K562 (cell line): ENCODE data around the gene MOSPD3. TPM values are rescaled to one million over a fixed set of nuclear protein-coding genes. Genes with fewer than 3 reads are reported as not detected.

Experiments used
- ATAC-seq: fragments of 200-7000 bp; cut with Tn5 transposase; 3 replicates; pipeline ENCODE4 v1.9.1; 2020; ENCODE audit warnings: moderate library complexity
- BruUV-seq: library from RNA; stranded (reverse); fragments of 400-500 nt; replicated peaks from 2 replicates; lab custom pipeline; 2021; lab: Mats Ljungman, UMichigan
- CTCF ChIA-PET: fragments of 300-600 bp; formaldehyde crosslinking; extraction: SDS; loops from one replicate; lab custom pipeline; 2021; ENCODE audit warnings: low intra/inter-chr PET ratio; lab: Yijun Ruan, JAX
- POLR2A ChIA-PET: fragments of 300-600, 350-650 bp; sonication (Branson Sonifier 250); formaldehyde crosslinking; extraction: SDS; loops from one replicate; lab custom pipeline; 2021; ENCODE audit warnings: antibody characterized with exemption, inconsistent platforms; lab: Yijun Ruan, JAX
- DNase-seq, 4 experiments: peaks; one replicate each; pipeline versions ENCODE4 v3.0.0 to v3.0.0-alpha.2; 2011 to 2018; ENCODE audit warnings: low spot score in 3 of 4, mixed read lengths in 3 of 4; ENCODE audit errors: extremely low read depth in 1 of 4
- FAIRE-seq: peaks from 2 replicates; lab custom pipeline; 2011; peaks lifted over from hg19 to GRCh38; lab: Jason Lieb, UNC
- H2AFZ ChIP-seq: 2 replicates; pipeline ENCODE4 v1.6.0; 2011; ENCODE audit warnings: low read depth, low read length, control low read depth, inconsistent platforms
- H3K27ac ChIP-seq: fragments of 200-600 bp; 3 replicates; pipeline ENCODE4 v1.8.0; 2011; ENCODE audit warnings: low read depth, mild to moderate bottlenecking, control low read depth, inconsistent platforms, low read length, moderate library complexity, mixed read lengths; ENCODE audit errors: extremely low read depth
- H3K27me3 ChIP-seq, 2 experiments: fragments of 300-600 bp in 1 of 2; 2 replicates in 1 of 2; 3 replicates in 1 of 2; pipeline versions ENCODE4 v1.6.0 to v1.8.0; 2011; ENCODE audit warnings: inconsistent platforms in 2 of 2, low read length in 2 of 2, mild to moderate bottlenecking in 1 of 2, mixed read lengths in 1 of 2, moderate library complexity in 1 of 2; ENCODE audit not compliant: control insufficient read depth in 2 of 2, insufficient read depth in 2 of 2
- H3K36me3 ChIP-seq: fragments of 300-600 bp; 3 replicates; pipeline ENCODE4 v1.8.0; 2011; ENCODE audit warnings: mild to moderate bottlenecking, low read length, inconsistent platforms; ENCODE audit not compliant: control insufficient read depth, insufficient read depth
- H3K4me1 ChIP-seq, 2 experiments: fragments of 200-600 bp in 1 of 2; replicated peaks in 1 of 2; 2 replicates in 1 of 2; 3 replicates in 1 of 2; pipeline versions ENCODE4 v1.5.1 to v1.8.0; 2011; ENCODE audit warnings: inconsistent platforms in 2 of 2, low read length in 2 of 2, mild to moderate bottlenecking in 1 of 2, mixed read lengths in 1 of 2, moderate library complexity in 1 of 2; ENCODE audit not compliant: control insufficient read depth in 2 of 2, insufficient read depth in 2 of 2
- H3K4me2 ChIP-seq: 2 replicates; pipeline ENCODE4 v1.6.1; 2011; ENCODE audit warnings: low read length, control low read depth, inconsistent platforms, mixed read lengths; ENCODE audit not compliant: insufficient read depth
- H3K4me3 ChIP-seq: fragments of 200-600 bp; sonication (generic), shearing (Covaris generic); 2 replicates; pipeline ENCODE4 v1.5.1; 2016; ENCODE audit warnings: control low read depth, inconsistent platforms
- H3K79me2 ChIP-seq: fragments of 200-600 bp; 3 replicates; pipeline ENCODE4 v1.8.0; 2011; ENCODE audit warnings: low read length, inconsistent platforms; ENCODE audit not compliant: control insufficient read depth, insufficient read depth
- H3K9ac ChIP-seq, 2 experiments: 2 replicates each; pipeline versions ENCODE4 v1.6.0 to v1.6.1; 2011; ENCODE audit warnings: low read depth in 2 of 2, low read length in 2 of 2, control low read depth in 1 of 2, inconsistent platforms in 1 of 2, mild to moderate bottlenecking in 1 of 2, mixed read lengths in 1 of 2; ENCODE audit not compliant: insufficient read depth in 1 of 2
- H3K9me1 ChIP-seq: one replicate; pipeline ENCODE4 v1.6.0; 2011; ENCODE audit warnings: inconsistent platforms, mild to moderate bottlenecking, low read length, moderate library complexity; ENCODE audit not compliant: control insufficient read depth, insufficient read depth
- H3K9me3 ChIP-seq: replicated peaks from 2 replicates; pipeline ENCODE4 v1.5.1; 2011; ENCODE audit warnings: low read depth, low read length, inconsistent platforms; ENCODE audit not compliant: control insufficient read depth, insufficient read depth
- H4K20me1 ChIP-seq: replicated peaks from 2 replicates; pipeline ENCODE4 v1.6.1; 2011; ENCODE audit warnings: low read length, inconsistent platforms, mixed read lengths; ENCODE audit not compliant: control insufficient read depth, insufficient read depth
- BRD9 ChIP-seq: fragments of 450-650 bp; IDR thresholded peaks from 2 replicates; pipeline ENCODE4 v1.6.1; 2018; ENCODE audit warnings: low read depth; ENCODE audit not compliant: partially characterized antibody
- ETV5 ChIP-seq: sonication (generic); formaldehyde crosslinking; IDR thresholded peaks from 2 replicates; pipeline ENCODE4 v1.4.0; 2020; ENCODE audit warnings: low read depth, mild to moderate bottlenecking, missing genetic modification reagents
- EZH2 ChIP-seq: IDR thresholded peaks from 2 replicates; pipeline ENCODE4 v1.6.1; 2012; ENCODE audit warnings: low read depth, mild to moderate bottlenecking, inconsistent platforms, low read length, borderline replicate concordance
- KDM2B ChIP-seq: fragments of 250-450 bp; sonication (Bioruptor Pico); IDR thresholded peaks from 2 replicates; pipeline ENCODE4 v1.8.0; 2021; ENCODE audit warnings: mild to moderate bottlenecking, moderate library complexity
- MECOM ChIP-seq: fragments of 250-450 bp; sonication (Bioruptor Pico); IDR thresholded peaks from 2 replicates; pipeline ENCODE4 v1.8.0; 2022; ENCODE audit warnings: inconsistent platforms
- MEIS2 ChIP-seq: fragments of 450-650 bp; IDR thresholded peaks from 2 replicates; pipeline ENCODE4 v1.6.1; 2014; ENCODE audit warnings: mild to moderate bottlenecking; ENCODE audit not compliant: partially characterized antibody
- NFE2 ChIP-seq: IDR thresholded peaks from 2 replicates; pipeline ENCODE4 v1.6.1; 2014; ENCODE audit warnings: antibody characterized with exemption, low read depth
- NFXL1 ChIP-seq: fragments of 450-650 bp; formaldehyde crosslinking; IDR thresholded peaks from 2 replicates; pipeline ENCODE4 v1.4.0; 2021; ENCODE audit warnings: mild to moderate bottlenecking
- RBFOX2 ChIP-seq: fragments of 200-400 bp; formaldehyde crosslinking; IDR thresholded peaks from 2 replicates; pipeline ENCODE4 v1.6.1; 2017; ENCODE audit warnings: low read depth, mild to moderate bottlenecking, low read length, moderate library complexity
- SMAD4 ChIP-seq: fragments of 250-450 bp; sonication (Bioruptor Pico); conservative IDR thresholded peaks from 2 replicates; pipeline ENCODE4 v1.8.0; 2021; ENCODE audit warnings: inconsistent platforms, mild to moderate bottlenecking, moderate library complexity
- ZNF12 ChIP-seq: sonication (generic); formaldehyde crosslinking; IDR thresholded peaks from 2 replicates; pipeline ENCODE4 v1.4.0; 2020; ENCODE audit warnings: mild to moderate bottlenecking, missing genetic modification reagents
- ZNF121 ChIP-seq: sonication (generic); formaldehyde crosslinking; conservative IDR thresholded peaks from 2 replicates; pipeline ENCODE4 v1.8.0; 2022; ENCODE audit warnings: missing genetic modification reagents
- WGBS: fragments of 100-300 bp; shearing (Covaris generic); methylation state at CpG from one replicate; pipeline ENCODE4 v1.1.6; 2016; ENCODE audit warnings: low coverage, mixed read lengths; ENCODE audit not compliant: insufficient coverage; ENCODE audit errors: missing lambda C conversion rate; 5-methylcytosine and 5-hydroxymethylcytosine counted together
- in situ Hi-C: fragments of 300-500 bp; cut with MboI; formaldehyde crosslinking; loops from 4 replicates; pipeline ENCODE4 v1.15.0; 2018; ENCODE audit warnings: inconsistent platforms, mixed read lengths
- intact Hi-C: fragments of 100-400 bp; cut with micrococcal nuclease; formaldehyde crosslinking; loops from 2 replicates; pipeline ENCODE4 v1.14.2; 2022
- polyA plus RNA-seq, 8 experiments: library from polyadenylated mRNA; depleted of rRNA in 4 of 8; stranded (reverse) in 5 of 8; unstranded in 3 of 8; fragments of >200 nt; fragmentation: Nextera tagmentation in 2 of 8; fragmentation: Illumina TruSeq in 1 of 8; extraction: Ambion mirVana in 2 of 8; extraction: Trizol in 1 of 8; gene quantifications; 2 replicates each; pipeline versions ENCODE4 v1.2.1 to v1.2.3, GENCODE V29; 2011 to 2014; ENCODE audit warnings: inconsistent platforms in 1 of 8, missing spikeins in 1 of 8
- total RNA-seq, 7 experiments: library from RNA; depleted of rRNA in 6 of 7; stranded (reverse); fragments of >200 nt in 6 of 7; fragmentation: Illumina TruSeq in 2 of 7; extraction: Trizol in 2 of 7; gene quantifications; 2 replicates each; pipeline versions ENCODE4 v1.2.1 to v1.2.3, GENCODE V29; 2011 to 2021; ENCODE audit warnings: low replicate concordance in 1 of 7
- TF ChIP-seq, protein P1 (sequence below): fragments of 450-650 bp; IDR thresholded peaks from 2 replicates; pipeline ENCODE4 v1.6.1; 2017; ENCODE audit warnings: mild to moderate bottlenecking, moderate library complexity

MOSPD3 gene
- total and polyA plus RNA-seq, 9 of the 15 experiments (the other 6 are each of a cell fraction or from before 2014, with no cell fraction given): 1.4 to 32.1 (median 7.3) TPM

DNA sequence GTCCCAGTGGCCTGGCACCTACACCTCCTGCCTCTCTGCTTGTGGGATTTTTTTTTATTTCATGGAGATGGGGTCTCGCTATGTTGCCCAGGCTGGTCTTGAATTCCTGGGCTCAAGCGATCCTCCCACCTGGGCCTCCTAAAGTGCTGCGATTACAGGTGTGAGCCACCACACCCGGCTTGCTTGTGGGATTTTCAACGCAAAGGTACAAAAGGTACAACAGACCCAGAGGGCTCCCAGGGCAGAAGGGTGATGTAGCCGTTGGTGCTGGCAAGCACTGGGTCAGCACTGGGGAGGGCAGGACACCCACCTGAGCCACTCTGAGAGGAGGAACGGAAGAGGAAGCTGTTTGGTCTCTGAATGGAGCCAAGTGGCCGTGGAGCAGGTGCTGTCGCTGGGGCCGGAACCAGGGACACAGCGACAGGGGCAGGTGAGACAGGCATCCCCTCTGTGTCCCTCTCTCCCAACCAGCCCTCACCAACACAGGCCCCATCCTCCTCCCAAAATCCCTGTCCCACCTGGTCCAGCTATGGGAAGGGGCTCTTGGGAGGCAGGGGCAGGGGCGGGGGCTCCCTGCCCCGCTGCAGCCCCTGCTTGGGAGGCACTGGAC lies 35.9 kb upstream of the MOSPD3 start:
- ATAC-seq: no peak
- peaks cover 77% of the 10 kb centered on the region for H3K36me3 ChIP-seq
- no peak overlapping the region for H3K4me3 ChIP-seq
- in situ Hi-C loops: no loop called here
- H3K9me3 ChIP-seq: no peaks in the 10 kb centered on the region
- DNase-seq: no peak
- TF ChIP-seq RBFOX2 (0 out of 2 replicates have a peak, but pooled peaks have one; percentile 1), ZNF121 (CRISPR knock-in tag) (0 out of 2 replicates have a peak, but pooled peaks have one; percentile 25), MEIS2 (no peak), NFE2 (no peak)
- ChIA-PET CTCF (no interaction called here), POLR2A (interaction anchor here (3.6 kb wide), 1 partner anchor 10 kb away, joined by 27 read pairs; the partner anchor contains the start of genes FBXO24 and LRCH4)
- WGBS: 95% methylated on average over 11 of the region's 13 CpGs
- H3K9ac ChIP-seq: peak overlapping the region in 1 of 2 experiments; percentile 66; a peak in 2 of 4 replicates
- H3K9me1 ChIP-seq: peaks cover 4% of the 10 kb centered on the region
- no peak for FAIRE-seq
- no peak overlapping the region for H2AFZ ChIP-seq
- peaks cover 0 to 67% of the 10 kb centered on the region in 2 experiments; a peak in 3 of 5 replicates for H3K4me1 ChIP-seq
- no peak overlapping the region for H3K27ac ChIP-seq
- H3K4me2 ChIP-seq: no peak overlapping the region
- no peaks in the 10 kb centered on the region for H3K79me2 ChIP-seq
- intact Hi-C loops: no loop called here
- no TSS peak for BruUV-seq
- H3K27me3 ChIP-seq: no peaks in the 10 kb centered on the region
- no peaks in the 10 kb centered on the region; the same call in 1 of the 2 replicates for H4K20me1 ChIP-seq

DNA sequence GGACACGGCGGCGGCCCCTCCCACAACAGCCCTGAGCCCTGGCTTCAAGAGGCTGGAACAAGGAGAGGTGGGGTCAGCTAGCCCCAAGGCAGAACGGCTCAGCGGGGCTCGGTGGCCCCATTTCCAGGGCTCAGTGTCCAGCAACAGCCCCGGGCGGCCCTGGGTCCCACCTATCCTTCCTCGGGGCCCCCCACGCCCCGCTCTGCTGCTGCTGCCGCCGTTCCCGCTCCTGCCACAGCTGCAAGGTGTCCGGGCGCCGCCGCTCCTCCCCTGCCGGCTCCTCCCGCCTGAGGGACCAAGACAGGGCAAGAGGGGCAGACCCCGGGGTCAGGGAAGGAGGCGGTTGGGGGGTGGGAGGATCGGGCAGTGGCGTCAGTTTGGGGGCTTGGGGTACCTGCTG lies 35.2 kb upstream of the MOSPD3 start:
- Histone ChIP-seq H3K27me3 (no peaks in the 10 kb centered on the region), H3K27ac (no peak overlapping the region), H3K9me3 (no peaks in the 10 kb centered on the region), H3K9me1 (no peaks in the 10 kb centered on the region), H3K4me2 (no peak overlapping the region), H4K20me1 (no peaks in the 10 kb centered on the region; the same call in 1 of the 2 replicates), H3K79me2 (no peaks in the 10 kb centered on the region), H3K4me3 (no peak overlapping the region), H3K36me3 (peaks cover 83% of the 10 kb centered on the region), H2AFZ (no peak overlapping the region), H3K4me1 (peaks cover 0 to 67% of the 10 kb centered on the region in 2 experiments; a peak in 3 of 5 replicates), H3K9ac (peak overlapping the region in 1 of 2 experiments; percentile 66; a peak in 1 of 4 replicates)
- FAIRE-seq (no peak), DNase-seq (no peak), ATAC-seq (no peak)
- no TSS peak for BruUV-seq
- in situ Hi-C loops: no loop called here
- CTCF ChIA-PET: no interaction called here
- intact Hi-C loops: no loop called here
- 97% methylated on average over 16 of the region's 24 CpGs for WGBS
- POLR2A ChIA-PET: interaction anchor here (0.8 to 3.6 kb wide), 4 partner anchors 9 to 103 kb away, joined by 3 to 27 read pairs (median 4); partner anchors contain the start of genes FBXO24, LRCH4 and PCOLCE
- TF ChIP-seq ETV5: no peak
- no peak for TF ChIP-seq BRD9
- no peak for TF ChIP-seq SMAD4 (CRISPR knock-in tag)
- TF ChIP-seq MECOM (CRISPR knock-in tag): no peak
- TF ChIP-seq, protein P1, sequence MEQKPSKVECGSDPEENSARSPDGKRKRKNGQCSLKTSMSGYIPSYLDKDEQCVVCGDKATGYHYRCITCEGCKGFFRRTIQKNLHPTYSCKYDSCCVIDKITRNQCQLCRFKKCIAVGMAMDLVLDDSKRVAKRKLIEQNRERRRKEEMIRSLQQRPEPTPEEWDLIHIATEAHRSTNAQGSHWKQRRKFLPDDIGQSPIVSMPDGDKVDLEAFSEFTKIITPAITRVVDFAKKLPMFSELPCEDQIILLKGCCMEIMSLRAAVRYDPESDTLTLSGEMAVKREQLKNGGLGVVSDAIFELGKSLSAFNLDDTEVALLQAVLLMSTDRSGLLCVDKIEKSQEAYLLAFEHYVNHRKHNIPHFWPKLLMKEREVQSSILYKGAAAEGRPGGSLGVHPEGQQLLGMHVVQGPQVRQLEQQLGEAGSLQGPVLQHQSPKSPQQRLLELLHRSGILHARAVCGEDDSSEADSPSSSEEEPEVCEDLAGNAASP: no peak
- no peak for TF ChIP-seq ZNF12
- TF ChIP-seq NFXL1: no peak
- TF ChIP-seq KDM2B: no peak
- TF ChIP-seq EZH2: no peak
